Measurements from ENCODE around the gene NELL1. TPM values are rescaled to one million over a fixed set of nuclear protein-coding genes. Genes with fewer than 3 reads are reported as not detected.

Gene NELL1
- total and polyA plus RNA-seq, 2 experiments from 2014 or later = not detected

DNA sequence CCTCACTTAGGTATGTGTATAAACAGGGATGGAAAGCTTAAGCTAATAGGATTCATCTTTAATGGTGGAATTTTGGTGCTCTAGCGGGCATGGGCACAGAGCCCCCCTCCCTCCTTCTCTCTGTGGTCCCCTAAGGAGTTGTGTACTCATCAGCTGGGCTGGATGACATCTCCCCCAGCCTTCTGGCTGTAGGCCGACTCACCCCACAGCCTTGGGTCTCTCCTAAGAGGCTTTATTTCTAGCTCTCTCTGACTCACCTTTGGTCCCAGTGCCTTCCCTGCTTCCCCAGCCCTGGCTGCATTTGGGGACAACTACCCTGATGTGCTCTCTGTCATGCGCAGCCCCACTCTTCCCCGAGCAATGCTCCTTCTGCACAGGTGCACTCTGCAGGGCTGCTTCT is 43.1 kb upstream of the NELL1 start:
- no peaks in the 10 kb centered on the region for H4K20me1 ChIP-seq (ENCODE audit: insufficient read depth)
- 34 to 37% methylated on average over 4 of the region's 4 CpGs for WGBS, 2 experiments (ENCODE audit: low coverage in 1 of 2, low lambda C conversion rate in 2 of 2, missing lambda C conversion rate in 2 of 2)
- H3K27me3 ChIP-seq (replicated peaks; ENCODE audit: insufficient read depth) = 0 out of 2 replicates have a peak, but pooled peaks cover 5% of the 10 kb centered on the region
- H3K36me3 ChIP-seq (ENCODE audit: low read depth) = no peaks in the 10 kb centered on the region
- H3K79me2 ChIP-seq (ENCODE audit: insufficient read depth) = no peaks in the 10 kb centered on the region
- no peak for DNase-seq
- no peaks in the 10 kb centered on the region for H3K9me2 ChIP-seq (ENCODE audit: insufficient read depth)
- in situ Hi-C loops (cut with MboI) = loop anchor here (25.0 kb wide), 1 partner anchor 886 kb away; no protein-coding TSS in a partner anchor
- no peaks in the 10 kb centered on the region for H3K9me3 ChIP-seq (ENCODE audit: low read depth)
- H3K27ac ChIP-seq = no peak overlapping the region
- H3K4me1 ChIP-seq (ENCODE audit: insufficient read depth) = no peaks in the 10 kb centered on the region
- no peak overlapping the region for H2AFZ ChIP-seq
- no peaks in the 10 kb centered on the region for H3F3A ChIP-seq (ENCODE audit: insufficient read depth)
- TF ChIP-seq EZH2phosphoT487 (IDR thresholded peaks at IDR 0.05; ENCODE audit: insufficient read depth, low read depth) (no peak), EZH2 (IDR thresholded peaks at IDR 0.05; ENCODE audit: insufficient read depth, poor library complexity, severe bottlenecking) (no peak)
- H3K9ac ChIP-seq = no peak overlapping the region
- no peak overlapping the region for H3K4me2 ChIP-seq (ENCODE audit: unreplicated experiment)
- H3K4me3 ChIP-seq = no peak overlapping the region

DNA sequence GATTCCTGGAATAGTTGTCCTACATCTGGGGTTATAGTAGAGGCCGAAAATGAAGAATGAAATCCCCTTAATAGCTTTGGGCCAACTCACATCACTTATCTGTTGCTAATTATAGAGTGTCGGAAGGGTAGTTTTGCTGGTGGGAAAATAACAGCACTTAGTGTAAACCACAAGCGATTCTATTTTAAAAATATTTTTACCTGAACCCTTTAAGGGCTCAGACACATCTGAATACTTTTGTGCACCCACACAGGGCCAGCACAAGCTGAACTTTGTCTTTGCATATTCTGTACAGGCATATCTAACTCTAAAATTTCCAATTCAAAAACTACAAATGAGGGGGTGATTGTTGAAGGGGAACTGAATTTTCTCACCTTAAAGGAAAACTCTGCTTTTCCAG is 42.4 kb upstream of the NELL1 start:
- Histone ChIP-seq H3K79me2 (ENCODE audit: insufficient read depth) (no peaks in the 10 kb centered on the region), H3K9ac (no peak overlapping the region), H4K20me1 (ENCODE audit: insufficient read depth) (no peaks in the 10 kb centered on the region), H3K9me2 (ENCODE audit: insufficient read depth) (no peaks in the 10 kb centered on the region), H3F3A (ENCODE audit: insufficient read depth) (no peaks in the 10 kb centered on the region), H3K27ac (no peak overlapping the region), H3K27me3 (replicated peaks; ENCODE audit: insufficient read depth) (0 out of 2 replicates have a peak, but pooled peaks cover 5% of the 10 kb centered on the region), H3K4me1 (ENCODE audit: insufficient read depth) (no peaks in the 10 kb centered on the region), H3K36me3 (ENCODE audit: low read depth) (no peaks in the 10 kb centered on the region), H3K4me2 (ENCODE audit: unreplicated experiment) (no peak overlapping the region), H3K9me3 (ENCODE audit: low read depth) (no peaks in the 10 kb centered on the region), H3K4me3 (no peak overlapping the region), H2AFZ (no peak overlapping the region)
- no peak for TF ChIP-seq EZH2 (IDR thresholded peaks at IDR 0.05; ENCODE audit: insufficient read depth, poor library complexity, severe bottlenecking)
- TF ChIP-seq EZH2phosphoT487 (IDR thresholded peaks at IDR 0.05; ENCODE audit: insufficient read depth, low read depth) = no peak
- in situ Hi-C loops (cut with MboI) = loop anchor here (25.0 kb wide), 1 partner anchor 885 kb away; no protein-coding TSS in a partner anchor
- no peak for DNase-seq
- 26 to 27% methylated on average over 3 of the region's 3 CpGs for WGBS, 2 experiments (ENCODE audit: low coverage in 1 of 2, low lambda C conversion rate in 2 of 2, missing lambda C conversion rate in 2 of 2)

DNA sequence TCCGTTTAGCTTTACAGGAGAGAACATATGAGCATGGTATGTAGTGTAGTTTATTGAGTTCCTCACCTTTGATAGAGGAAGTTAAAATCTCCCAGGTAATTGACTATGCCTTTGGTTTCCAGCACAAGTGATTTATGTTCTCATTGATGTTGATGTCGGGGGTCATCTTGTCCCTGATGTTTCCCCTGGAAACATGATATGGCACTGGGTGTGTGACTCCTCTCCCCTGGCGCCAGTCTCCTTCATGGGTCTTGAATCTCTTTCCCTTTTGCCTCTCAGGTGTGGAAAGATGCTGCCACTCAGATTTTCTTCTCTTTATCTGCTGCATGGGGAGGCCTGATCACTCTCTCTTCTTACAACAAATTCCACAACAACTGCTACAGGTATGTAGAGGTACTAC is 41.7 kb upstream of the NELL1 start:
- no peaks in the 10 kb centered on the region for H3K9me3 ChIP-seq (ENCODE audit: low read depth)
- no peaks in the 10 kb centered on the region for H3K4me1 ChIP-seq (ENCODE audit: insufficient read depth)
- H3K36me3 ChIP-seq (ENCODE audit: low read depth) = no peaks in the 10 kb centered on the region
- no peak overlapping the region for H2AFZ ChIP-seq
- no peak for DNase-seq
- 0 out of 2 replicates have a peak, but pooled peaks cover 5% of the 10 kb centered on the region for H3K27me3 ChIP-seq (replicated peaks; ENCODE audit: insufficient read depth)
- no peak overlapping the region for H3K9ac ChIP-seq
- 25 to 27% methylated on average over 3 of the region's 3 CpGs for WGBS, 2 experiments (ENCODE audit: low coverage in 1 of 2, low lambda C conversion rate in 2 of 2, missing lambda C conversion rate in 2 of 2)
- in situ Hi-C loops (cut with MboI) = loop anchor here (25.0 kb wide), 1 partner anchor 885 kb away; no protein-coding TSS in a partner anchor
- H3K27ac ChIP-seq = no peak overlapping the region
- H3K79me2 ChIP-seq (ENCODE audit: insufficient read depth) = no peaks in the 10 kb centered on the region
- no peak overlapping the region for H3K4me2 ChIP-seq (ENCODE audit: unreplicated experiment)
- H3K9me2 ChIP-seq (ENCODE audit: insufficient read depth) = no peaks in the 10 kb centered on the region
- no peak overlapping the region for H3K4me3 ChIP-seq
- no peak for TF ChIP-seq EZH2 (IDR thresholded peaks at IDR 0.05; ENCODE audit: insufficient read depth, poor library complexity, severe bottlenecking)
- no peak for TF ChIP-seq EZH2phosphoT487 (IDR thresholded peaks at IDR 0.05; ENCODE audit: insufficient read depth, low read depth)
- no peaks in the 10 kb centered on the region for H3F3A ChIP-seq (ENCODE audit: insufficient read depth)
- H4K20me1 ChIP-seq (ENCODE audit: insufficient read depth) = no peaks in the 10 kb centered on the region

DNA sequence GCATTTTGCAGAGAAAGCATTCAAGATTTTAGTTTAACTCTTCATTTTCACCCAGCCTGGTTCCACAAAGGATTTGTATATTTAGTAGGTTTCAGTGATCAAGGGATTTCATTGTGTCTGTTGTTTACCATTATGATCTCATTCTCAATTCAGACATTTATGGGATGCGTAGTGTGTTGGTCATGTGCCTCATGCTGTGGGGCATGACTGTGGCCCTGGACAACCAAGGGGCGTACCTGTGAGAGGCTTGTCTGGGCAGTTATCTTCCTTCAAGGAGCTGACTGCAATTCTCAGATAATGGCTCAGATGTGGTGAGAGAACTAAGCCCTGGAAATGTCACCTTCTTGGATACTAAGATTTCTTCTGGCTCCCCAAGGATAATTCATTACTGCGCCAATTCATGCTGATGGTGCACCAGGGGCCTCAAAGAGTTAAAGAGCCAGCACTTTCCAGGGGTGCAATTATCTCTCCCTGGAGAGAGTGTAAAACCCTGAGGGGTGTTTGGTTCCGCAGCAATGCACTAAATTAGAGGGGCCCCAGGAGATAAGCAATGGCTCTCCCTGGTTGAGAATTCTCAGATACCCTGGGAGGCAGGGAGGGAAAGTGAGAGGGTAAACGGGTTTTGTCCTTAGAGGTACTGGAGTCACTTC is 37.7 kb upstream of the NELL1 start:
- Histone ChIP-seq H3K9ac (no peak overlapping the region), H3K4me2 (ENCODE audit: unreplicated experiment) (no peak overlapping the region), H3K36me3 (ENCODE audit: low read depth) (no peaks in the 10 kb centered on the region), H2AFZ (no peak overlapping the region), H3K79me2 (ENCODE audit: insufficient read depth) (no peaks in the 10 kb centered on the region), H3K27me3 (replicated peaks; ENCODE audit: insufficient read depth) (0 out of 2 replicates have a peak, but pooled peaks cover 5% of the 10 kb centered on the region), H3K4me1 (ENCODE audit: insufficient read depth) (no peaks in the 10 kb centered on the region), H3K9me3 (ENCODE audit: low read depth) (no peaks in the 10 kb centered on the region), H3F3A (ENCODE audit: insufficient read depth) (no peaks in the 10 kb centered on the region), H3K27ac (no peak overlapping the region), H4K20me1 (ENCODE audit: insufficient read depth) (no peaks in the 10 kb centered on the region), H3K9me2 (ENCODE audit: insufficient read depth) (no peaks in the 10 kb centered on the region), H3K4me3 (no peak overlapping the region)
- no peak for DNase-seq
- no peak for TF ChIP-seq EZH2phosphoT487 (IDR thresholded peaks at IDR 0.05; ENCODE audit: insufficient read depth, low read depth)
- TF ChIP-seq EZH2 (IDR thresholded peaks at IDR 0.05; ENCODE audit: insufficient read depth, poor library complexity, severe bottlenecking) = no peak
- in situ Hi-C loops (cut with MboI) = loop anchor here (25.0 kb wide), 1 partner anchor 881 kb away; no protein-coding TSS in a partner anchor
- 49 to 50% methylated on average over 5 of the region's 5 CpGs for WGBS, 2 experiments (ENCODE audit: low coverage in 1 of 2, low lambda C conversion rate in 2 of 2, missing lambda C conversion rate in 2 of 2)
